ENCODE results near the gene C10orf71.

Gene C10orf71, protein sequence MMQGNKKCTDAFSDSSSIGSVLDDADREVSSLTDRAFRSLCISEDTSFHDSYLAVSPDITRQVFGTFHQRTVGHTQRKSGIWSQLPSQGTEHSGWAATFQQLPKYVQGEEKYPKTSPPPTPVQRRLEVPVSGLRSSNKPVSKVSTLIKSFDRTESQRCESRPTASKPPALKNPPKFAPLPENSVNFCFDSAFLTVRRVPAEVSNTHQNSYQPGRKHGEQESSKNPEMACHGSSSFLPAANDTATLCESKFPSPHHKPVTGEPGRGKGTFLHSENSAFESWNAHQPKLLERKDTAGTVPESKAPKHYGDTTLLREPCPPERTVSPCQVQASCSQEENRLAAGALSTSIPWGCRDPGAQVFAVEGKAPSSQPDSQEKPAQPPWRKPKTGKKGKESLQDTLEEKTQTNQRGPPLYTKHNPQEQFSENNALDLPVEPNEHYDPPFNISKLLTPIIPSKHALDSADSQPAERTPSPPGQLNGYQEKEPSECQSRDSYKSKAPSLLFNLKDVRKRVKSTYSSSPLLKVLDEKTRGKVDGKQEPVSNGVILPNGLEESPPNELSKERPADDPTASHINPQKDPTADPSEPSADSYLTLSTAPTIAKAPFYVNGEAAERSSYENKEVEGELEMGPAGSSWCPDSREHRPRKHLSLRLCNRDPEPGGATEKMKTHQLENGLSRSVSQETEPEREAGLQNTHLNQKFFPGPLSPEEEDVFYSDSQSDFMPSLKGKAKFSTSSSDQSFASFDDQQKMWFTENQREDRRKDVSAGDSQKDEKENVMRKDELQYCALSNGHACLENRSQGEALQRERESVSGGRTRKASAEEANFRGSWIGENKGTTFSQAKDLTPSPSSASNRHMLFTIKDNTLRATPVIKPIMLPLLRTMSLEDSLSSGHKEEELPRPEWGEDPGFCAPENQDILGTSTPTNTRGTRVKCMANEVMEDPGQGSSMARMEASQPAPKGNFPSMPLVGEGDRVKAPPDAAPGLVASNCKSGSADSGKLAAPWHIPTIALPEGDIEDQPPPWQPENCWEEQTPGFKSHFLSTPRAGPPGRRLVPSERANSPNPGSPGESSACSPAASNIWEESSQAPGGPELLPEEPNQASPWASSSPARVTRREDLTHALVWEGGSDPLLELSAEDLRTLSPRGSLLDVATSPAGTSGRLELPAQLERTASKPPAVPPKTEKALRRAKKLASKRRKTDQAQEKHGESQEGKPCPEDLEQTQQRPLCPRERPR (N-terminal part only)

GRCh38 chr10:49298983-49299815, at the start of gene C10orf71:
C10orf71 (plus strand) TSS chr10:49299170; CDS start chr10:49322546, 23,376 bp downstream.
- DNase-seq: no peak

- no peak for DNase-seq
Observed at GRCh38 chr10:49252313-49253034, 46.5 kb upstream of the C10orf71 start.

DNA sequence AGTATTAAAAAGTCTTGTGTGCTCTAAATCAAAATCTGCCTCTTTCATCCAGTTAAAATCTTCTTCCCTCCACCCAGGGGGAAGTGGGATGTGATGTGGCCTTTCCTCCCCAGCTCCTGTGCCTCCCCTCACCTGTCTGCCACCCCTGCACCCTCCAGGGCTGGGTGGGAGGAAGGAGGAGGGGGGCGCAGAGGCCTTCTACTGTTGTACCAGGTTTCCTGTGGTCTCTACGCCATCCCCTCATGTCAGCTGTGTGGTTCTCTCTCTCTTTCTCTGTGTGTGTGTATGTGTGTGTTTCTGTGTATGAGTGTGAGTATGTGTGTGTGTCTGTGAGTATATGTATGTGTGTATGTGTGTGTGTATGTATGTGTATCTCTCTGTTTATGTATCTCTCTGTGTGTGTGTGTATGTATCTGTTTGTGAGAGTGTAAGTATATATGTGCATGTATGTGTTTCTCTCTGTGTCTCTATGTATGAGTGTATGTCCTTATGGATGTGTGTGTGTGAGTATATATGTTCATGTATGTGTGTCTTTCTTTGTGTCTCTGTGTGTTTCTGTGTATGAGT, 45.5 kb upstream of the C10orf71 start:
- DNase-seq: no peak

GRCh38 chr10:49254150-49254549, 44.8 kb upstream of the C10orf71 start:
- no peak for DNase-seq

- DNase-seq: peak; percentile 20
Observed at GRCh38 chr10:49254556-49255318, 44.2 kb upstream of the C10orf71 start.

DNA sequence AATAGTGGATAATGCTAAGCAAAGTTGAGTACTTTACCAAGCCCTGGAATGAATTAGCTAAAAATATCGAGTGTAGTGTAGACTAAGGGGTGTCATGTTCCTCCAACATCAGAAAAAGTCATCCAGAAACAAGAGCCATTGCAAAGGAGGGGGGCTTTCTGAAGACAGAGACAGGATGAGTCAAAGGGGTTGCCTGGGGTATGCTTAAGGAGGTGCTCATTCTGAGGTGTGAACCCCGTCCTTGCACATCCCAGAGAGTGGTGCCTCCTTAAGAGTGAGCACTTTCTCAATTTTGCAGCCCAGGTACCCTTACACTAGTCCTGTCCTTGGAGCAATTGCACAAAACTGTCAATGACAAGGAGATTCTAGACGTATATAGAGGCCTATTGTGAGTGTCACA, 43.1 kb upstream of the C10orf71 start:
- no peak for DNase-seq

GRCh38 chr10:49257154-49257553, 41.8 kb upstream of the C10orf71 start:
- no peak for DNase-seq

GRCh38 chr10:49257626-49258349, 41.2 kb upstream of the C10orf71 start:
- DNase-seq: no peak

GRCh38 chr10:49258350-49258683, 40.7 kb upstream of the C10orf71 start:
- DNase-seq: no peak

GRCh38 chr10:49260644-49261296, 38.2 kb upstream of the C10orf71 start:
- DNase-seq: no peak

GRCh38 chr10:49263591-49263990, 35.4 kb upstream of the C10orf71 start:
- DNase-seq: no peak

- no peak for DNase-seq
Observed at GRCh38 chr10:49264177-49264677, 34.7 kb upstream of the C10orf71 start.

GRCh38 chr10:49265885-49266284, 33.1 kb upstream of the C10orf71 start:
- no peak for DNase-seq

- no peak for DNase-seq
Observed at GRCh38 chr10:49268185-49268584, 30.8 kb upstream of the C10orf71 start.

DNA sequence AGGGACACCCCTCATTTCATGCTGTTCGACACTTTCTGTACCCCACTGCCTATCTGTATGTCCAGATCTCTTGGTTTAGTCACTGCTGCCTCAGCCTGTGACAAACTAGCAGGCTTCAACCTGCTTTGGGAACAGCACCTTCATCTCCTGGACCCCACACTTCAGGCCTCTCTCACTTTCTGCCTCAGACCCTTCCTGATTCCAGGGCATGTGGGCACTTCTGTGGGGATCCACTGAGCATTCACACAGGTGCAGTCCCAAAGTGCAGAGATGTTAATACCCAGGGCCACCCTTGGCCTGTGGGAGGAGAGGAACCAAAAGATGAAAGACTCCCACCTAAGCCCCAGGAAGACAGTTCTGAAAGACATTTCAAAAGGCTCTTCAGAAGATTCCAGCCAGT, 29.4 kb upstream of the C10orf71 start:
- DNase-seq: no peak

DNA sequence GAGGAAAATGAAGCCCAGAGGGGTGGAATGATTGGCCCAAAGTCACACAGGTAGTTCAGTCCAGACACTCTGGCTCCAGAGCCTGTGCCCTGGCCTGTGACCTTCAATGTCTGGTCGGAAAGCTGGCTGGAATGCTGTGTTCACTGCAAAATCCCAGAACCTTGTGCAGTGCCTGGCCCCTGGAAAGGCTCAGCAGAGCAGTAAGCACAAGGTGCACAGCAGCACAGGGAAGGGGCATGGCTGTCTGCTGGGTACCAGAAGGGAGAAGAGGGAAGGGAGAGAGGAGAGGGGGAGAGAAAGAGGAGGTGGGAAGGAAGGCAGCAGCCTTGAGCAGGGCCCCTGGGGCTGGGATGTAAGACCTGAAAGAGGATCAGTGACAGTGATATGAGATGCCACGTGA, 28.4 kb upstream of the C10orf71 start:
- no peak for DNase-seq

- DNase-seq: no peak
Observed at GRCh38 chr10:49271346-49271745, 27.6 kb upstream of the C10orf71 start.

DNA sequence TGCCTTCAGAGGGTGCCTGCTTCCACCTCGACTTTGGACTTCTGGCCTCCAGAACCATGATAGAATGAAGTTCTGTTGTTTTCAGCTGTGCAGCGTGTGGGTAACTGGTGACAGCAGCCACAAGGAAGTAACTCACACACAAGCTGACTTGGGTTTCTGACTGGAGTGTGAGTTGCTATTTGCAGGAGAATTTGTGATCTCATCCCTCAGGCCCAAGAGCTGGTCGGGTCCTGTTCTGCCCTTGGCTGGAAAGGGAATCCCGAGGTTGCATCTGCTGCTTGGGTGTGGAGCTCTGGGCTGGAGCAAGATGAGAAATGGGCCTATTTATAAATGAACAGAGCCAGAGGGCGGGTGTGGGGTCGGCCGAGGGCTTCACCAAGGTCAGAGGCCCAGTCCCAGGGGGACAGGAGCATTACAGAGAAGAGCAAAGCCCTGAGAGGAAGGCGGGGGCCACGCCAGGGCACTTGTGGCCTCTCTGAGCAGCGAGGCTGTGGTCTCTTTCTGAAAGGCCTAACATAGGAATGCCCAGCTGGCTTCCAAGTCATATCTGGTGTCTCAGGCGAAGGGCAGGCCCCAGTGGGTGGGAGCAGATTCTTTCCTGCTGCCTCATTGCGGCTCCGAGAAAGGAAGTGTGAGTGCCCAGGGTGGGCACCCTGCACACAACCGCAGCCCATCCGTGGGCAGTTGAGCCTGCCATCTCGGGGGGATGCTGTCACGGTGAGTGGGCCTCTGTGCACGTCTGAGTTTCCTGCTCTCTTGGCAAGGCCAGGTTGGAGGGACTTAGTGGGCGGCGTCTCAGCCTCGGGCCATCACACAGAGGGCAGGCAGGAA, 26.5 kb upstream of the C10orf71 start:
- no peak for DNase-seq

Measured in CD4-positive, alpha-beta T cell treated with Interleukin-17A for 4 hours (primary cell).